Spleen (tissue), 11 donors: ENCODE results near the gene NISCH. TPM values are rescaled to one million over a fixed set of nuclear protein-coding genes. Genes with fewer than 3 reads are reported as not detected.

Source experiments
- DNase-seq: peaks from one replicate; pipeline ENCODE4 v3.0.0-alpha.2; 2020
- H3K27ac ChIP-seq, 8 donors: fragments of 200-600 bp; sonication (generic) in 7 of 8; 1 replicate in 4 of 8; 2 replicates in 4 of 8; pipeline versions ENCODE4 v1.5.0 to v1.8.0; 2016 to 2021; ENCODE audit warnings: inconsistent platforms in 4 of 8, mild to moderate bottlenecking in 4 of 8, moderate library complexity in 1 of 8
- H3K27me3 ChIP-seq, 7 donors: fragments of 200-600 bp; sonication (generic) in 6 of 7; replicated peaks in 1 of 7; 1 replicate in 4 of 7; 2 replicates in 3 of 7; pipeline versions ENCODE4 v1.5.0 to v1.8.0; 2016 to 2021; ENCODE audit warnings: inconsistent platforms in 3 of 7, mild to moderate bottlenecking in 1 of 7
- H3K36me3 ChIP-seq, 6 donors: fragments of 200-600 bp; sonication (generic) in 5 of 6; 1 replicate in 4 of 6; 2 replicates in 2 of 6; pipeline versions ENCODE4 v1.5.0 to v1.8.0; 2016 to 2021; ENCODE audit warnings: inconsistent platforms in 2 of 6
- H3K4me1 ChIP-seq, 6 donors: fragments of 200-600 bp; sonication (generic) in 5 of 6; 1 replicate in 3 of 6; 2 replicates in 3 of 6; pipeline versions ENCODE4 v1.5.0 to v1.8.0; 2016 to 2021; ENCODE audit warnings: inconsistent platforms in 3 of 6
- H3K4me3 ChIP-seq, 8 donors: fragments of 200-600 bp; sonication (generic) in 7 of 8; 1 replicate in 4 of 8; 2 replicates in 4 of 8; pipeline versions ENCODE4 v1.5.0 to v1.8.0; 2016 to 2021; ENCODE audit warnings: inconsistent platforms in 4 of 8, mild to moderate bottlenecking in 4 of 8, moderate library complexity in 2 of 8
- H3K9me3 ChIP-seq, 8 donors: fragments of 200-600 bp; sonication (generic) in 7 of 8; 1 replicate in 4 of 8; 2 replicates in 4 of 8; pipeline versions ENCODE4 v1.5.0 to v1.8.0; 2016 to 2021; ENCODE audit warnings: inconsistent platforms in 4 of 8
- CTCF ChIP-seq, 11 experiments: fragments of 200-600 bp in 7 of 11; fragments of 450-650 bp in 4 of 11; sonication (generic) in 4 of 11; IDR thresholded peaks in 8 of 11; conservative IDR thresholded peaks in 3 of 11; 1 replicate in 7 of 11; 2 replicates in 4 of 11; pipeline versions ENCODE4 v1.4.0 to v1.8.0; 2016 to 2021; ENCODE audit warnings: antibody characterized with exemption in 11 of 11, inconsistent platforms in 4 of 11, mild to moderate bottlenecking in 1 of 11
- POLR2A ChIP-seq, 3 donors: fragments of 450-650 bp; IDR thresholded peaks; one replicate each; pipeline ENCODE4 v1.5.1; 2017; ENCODE audit warnings: antibody characterized with exemption in 3 of 3, mild to moderate bottlenecking in 1 of 3
- POLR2AphosphoS5 ChIP-seq, 3 donors: sonication (generic); formaldehyde crosslinking; IDR thresholded peaks; one replicate each; pipeline ENCODE4 v1.5.1; 2017; ENCODE audit warnings: antibody characterized with exemption in 3 of 3
- WGBS, 5 donors: extraction: QIAGEN DNeasy Blood & Tissue Kit in 3 of 5; methylation state at CpG; one replicate each; pipeline versions ENCODE4 v1.1.5 to v1.1.7; 2013 to 2018; 5-methylcytosine and 5-hydroxymethylcytosine counted together
- intact Hi-C: fragments of 100-400 bp; cut with DNase I; formaldehyde crosslinking; loops from one replicate; pipeline ENCODE4 v1.15.0; 2023; ENCODE audit warnings: low total_unique reads
- polyA plus RNA-seq, 3 donors: library from polyadenylated mRNA; stranded (reverse); fragments of 200-250 nt; gene quantifications; one replicate each; pipeline ENCODE4 v1.2.1, GENCODE V29; 2013
- total RNA-seq, 7 donors: library from RNA; depleted of rRNA in 3 of 7; stranded (reverse); fragments of >200 nt in 3 of 7; fragmentation: NEBNext Ultra II Directional in 4 of 7; extraction: Animal tissue kit (Norgen Biotek cat#: 25700) in 4 of 7; gene quantifications; one replicate each; pipeline versions ENCODE4 v1.1.0 to v1.2.1, GENCODE V29; 2016 to 2021
- donor health status: healthy with polysubstance abuse.
- donor health status: DM: no; HTN: no; CAD: no; lungs with moderate emphysema.
- donor health status: DM: no; HTN: no; CAD: no.
- donor health status: Bipolar disorder and iron deficiency.
- donor health status: healthy.
- donor health status: DM: no; HTN: no; CAD: no.
- donor health status: DM: yes; HTN: yes; CAD: no.

Gene NISCH
- total and polyA plus RNA-seq, 10 donors: 18.9 to 92.7 (median 78.8) TPM

GRCh38 chr3:52502808-52503350 lies 47.5 kb downstream of the NISCH start:
- Histone ChIP-seq H3K9me3 (no peaks in the 10 kb centered on the region), H3K36me3 (peaks cover 0 to 80% (median 17%) of the 10 kb centered on the region in 6 donors), H3K27me3 (no peaks in the 10 kb centered on the region), H3K4me3 (no peak overlapping the region), H3K27ac (no peak overlapping the region), H3K4me1 (peaks cover 9 to 39% (median 22%) of the 10 kb centered on the region in 6 donors)
- WGBS, 5 donors: 89 to 95% (median 92%) methylated on average over 6 to 11 of the region's 11 CpGs; no CpG with 5 or more reads in 1 of the 5 donors
- no peak for DNase-seq
- TF ChIP-seq POLR2A (IDR thresholded peaks at IDR 0.05): no peak
- TF ChIP-seq CTCF (IDR thresholded peaks at IDR 0.05 in 8 of 11, conservative IDR thresholded peaks at IDR 0.05 in 3 of 11): no peak
- peak in 1 of 3 donors; percentile 44 for TF ChIP-seq POLR2AphosphoS5 (IDR thresholded peaks at IDR 0.05)
- intact Hi-C loops: no loop called here

DNA sequence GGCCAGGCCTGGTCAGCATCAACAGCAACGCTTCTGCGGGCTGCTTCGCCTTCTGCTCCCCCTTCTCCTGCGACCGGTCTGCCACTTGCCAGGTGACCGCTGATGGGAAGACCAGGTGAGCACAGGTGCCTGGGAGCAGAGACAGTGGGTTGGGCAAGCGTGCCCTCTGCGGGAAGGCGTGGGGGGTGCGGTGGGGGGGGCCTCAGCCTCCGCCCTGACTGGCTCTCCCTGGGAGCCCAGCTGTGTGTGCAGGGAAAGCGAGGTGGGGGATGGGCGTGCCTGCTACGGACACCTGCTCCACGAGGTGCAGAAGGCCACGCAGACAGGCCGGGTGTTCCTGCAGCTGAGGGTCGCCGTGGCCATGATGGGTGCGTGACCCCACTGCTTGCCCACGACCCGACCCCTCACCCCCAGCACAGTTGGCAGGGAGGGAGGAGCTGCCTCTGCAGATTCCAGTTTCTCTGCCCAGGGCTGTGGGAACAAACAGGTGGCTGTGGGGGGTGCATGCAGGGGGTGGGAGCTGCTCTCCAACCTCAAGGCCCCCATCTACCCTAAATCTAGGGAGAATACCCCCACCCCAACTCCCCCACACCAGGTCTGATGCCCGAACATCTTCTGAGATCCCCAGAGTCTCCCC lies 48.5 kb downstream of the NISCH start:
- no peak for DNase-seq
- WGBS, 5 donors: 80 to 88% (median 83%) methylated on average over 3 to 23 of the region's 23 CpGs

GRCh38 chr3:52504977-52505376 lies 49.6 kb downstream of the NISCH start:
- H3K36me3 ChIP-seq: peaks cover 0 to 91% (median 24%) of the 10 kb centered on the region in 6 donors
- H3K27me3 ChIP-seq: no peaks in the 10 kb centered on the region
- no peak overlapping the region for H3K27ac ChIP-seq
- 84 to 95% (median 84%) methylated on average over 10 of the region's 10 CpGs for WGBS, 5 donors
- H3K4me3 ChIP-seq: no peak overlapping the region
- no peaks in the 10 kb centered on the region for H3K9me3 ChIP-seq
- peaks cover 0 to 20% (median 6%) of the 10 kb centered on the region in 6 donors for H3K4me1 ChIP-seq
- intact Hi-C loops: no loop called here
- no peak for DNase-seq
- no peak for TF ChIP-seq CTCF (IDR thresholded peaks at IDR 0.05 in 8 of 11, conservative IDR thresholded peaks at IDR 0.05 in 3 of 11)
- no peak for TF ChIP-seq POLR2A (IDR thresholded peaks at IDR 0.05)
- TF ChIP-seq POLR2AphosphoS5 (IDR thresholded peaks at IDR 0.05): no peak

More for the DNA sequence above, 48.5 kb downstream of the NISCH start:
- no peaks in the 10 kb centered on the region for H3K27me3 ChIP-seq
- H3K4me1 ChIP-seq: peaks cover 4 to 28% (median 12%) of the 10 kb centered on the region in 6 donors
- intact Hi-C loops: no loop called here
- peaks cover 0 to 81% (median 22%) of the 10 kb centered on the region in 6 donors for H3K36me3 ChIP-seq
- H3K9me3 ChIP-seq: no peaks in the 10 kb centered on the region
- H3K27ac ChIP-seq: no peak overlapping the region
- TF ChIP-seq POLR2AphosphoS5 (IDR thresholded peaks at IDR 0.05) (peak in 1 of 3 donors; percentile 20), POLR2A (IDR thresholded peaks at IDR 0.05) (no peak)
- H3K4me3 ChIP-seq: no peak overlapping the region

- H3K27ac ChIP-seq: no peak overlapping the region
- intact Hi-C loops: no loop called here
- H3K9me3 ChIP-seq: no peaks in the 10 kb centered on the region
- TF ChIP-seq POLR2AphosphoS5 (IDR thresholded peaks at IDR 0.05) (peak in 1 of 3 donors; percentile 51), POLR2A (IDR thresholded peaks at IDR 0.05) (no peak), CTCF (IDR thresholded peaks at IDR 0.05 in 8 of 11, conservative IDR thresholded peaks at IDR 0.05 in 3 of 11) (no peak)
- no peak for DNase-seq
- peaks cover 0 to 6% (median 0%) of the 10 kb centered on the region in 6 donors for H3K4me1 ChIP-seq
- no peak overlapping the region for H3K4me3 ChIP-seq
- peaks cover 0 to 100% (median 24%) of the 10 kb centered on the region in 6 donors for H3K36me3 ChIP-seq
- WGBS, 5 donors: 79 to 91% (median 86%) methylated on average over 21 to 27 of the region's 27 CpGs
- H3K27me3 ChIP-seq: no peaks in the 10 kb centered on the region
Measured at GRCh38 chr3:52506266-52506966, 51.0 kb downstream of the NISCH start.
